Urinary bladder (tissue), 4 donors: ENCODE measurements around the gene SHBG. TPM values are rescaled to one million over a fixed set of nuclear protein-coding genes. Genes with fewer than 3 reads are reported as not detected.

Experiments used
- DNase-seq: peaks from one replicate; pipeline ENCODE4 v3.0.0-alpha.2; 2015; ENCODE audit errors: extremely low spot score
- H3K27ac ChIP-seq: one replicate; pipeline ENCODE4 v1.5.1; 2013; ENCODE audit warnings: low read depth, mild to moderate bottlenecking, moderate library complexity
- H3K36me3 ChIP-seq: one replicate; pipeline ENCODE4 v1.6.1; 2013; ENCODE audit warnings: mild to moderate bottlenecking, moderate library complexity; ENCODE audit not compliant: insufficient read depth
- H3K4me1 ChIP-seq: one replicate; pipeline ENCODE4 v1.6.1; 2013; ENCODE audit warnings: mild to moderate bottlenecking, moderate library complexity; ENCODE audit not compliant: insufficient read depth
- H3K4me3 ChIP-seq: one replicate; pipeline ENCODE4 v1.5.1; 2013; ENCODE audit warnings: low read depth, low read length
- WGBS: extraction: QIAGEN DNeasy Blood & Tissue Kit; methylation state at CpG from one replicate; pipeline ENCODE4 v1.1.7; 2013; 5-methylcytosine and 5-hydroxymethylcytosine counted together
- polyA plus RNA-seq: library from polyadenylated mRNA; stranded (reverse); fragments of 200-250 nt; gene quantifications from one replicate; pipeline ENCODE4 v1.2.3, GENCODE V29; 2013
- small RNA-seq: library from RNA; depleted of rRNA; stranded (forward); fragments of <200 nt; gene quantifications from one replicate; pipeline ENCODE3, GENCODE V24; 2014
- total RNA-seq: library from RNA; depleted of rRNA; stranded (reverse); fragments of >200 nt; gene quantifications from one replicate; pipeline ENCODE4 v1.2.3, GENCODE V29; 2014
- donor health status: healthy with polysubstance abuse.
- donor health status: healthy.

SHBG gene
- total and polyA plus RNA-seq, 2 donors = 0.22 to 0.32 TPM

DNA sequence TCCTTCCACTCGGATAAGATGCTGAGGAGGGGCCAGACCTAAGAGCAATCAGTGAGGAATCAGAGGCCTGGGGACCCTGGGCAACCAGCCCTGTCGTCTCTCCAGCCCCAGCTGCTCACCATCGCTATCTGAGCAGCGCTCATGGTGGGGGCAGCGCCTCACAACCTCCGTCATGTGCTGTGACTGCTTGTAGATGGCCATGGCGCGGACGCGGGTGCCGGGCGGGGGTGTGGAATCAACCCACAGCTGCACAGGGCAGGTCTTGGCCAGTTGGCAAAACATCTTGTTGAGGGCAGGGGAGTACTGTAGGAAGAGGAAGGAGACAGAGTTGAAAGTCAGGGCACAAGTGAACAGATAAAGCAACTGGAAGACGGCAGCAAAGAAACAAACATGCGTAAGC is 45.0 kb downstream of the SHBG start:
- 93% methylated on average over 14 of the region's 14 CpGs for WGBS
- H3K4me1 ChIP-seq = no peaks in the 10 kb centered on the region

DNA sequence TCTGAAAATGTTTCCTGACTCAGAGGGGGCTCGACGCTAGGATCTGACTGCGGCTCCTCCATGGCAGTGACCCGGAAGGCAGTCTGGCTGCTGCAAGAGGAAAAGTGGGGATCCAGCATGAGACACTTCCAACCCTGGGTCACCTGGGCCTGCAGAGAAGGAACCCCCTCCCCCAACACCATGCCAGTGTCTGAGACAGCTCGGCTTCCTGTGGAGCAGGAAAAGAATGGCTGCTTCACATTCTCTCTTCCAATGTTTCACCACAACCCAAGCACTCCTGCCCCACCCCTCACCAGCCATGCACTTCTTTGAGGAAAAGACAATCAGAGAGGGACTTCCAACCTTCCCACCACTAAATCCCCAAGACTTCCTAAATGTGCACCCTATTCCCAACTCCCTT is 46.6 kb downstream of the SHBG start:
- WGBS = 82% methylated on average over 5 of the region's 5 CpGs
- DNase-seq = no peak
- H3K36me3 ChIP-seq = peaks cover 5% of the 10 kb centered on the region

More for the DNA sequence above, 45.0 kb downstream of the SHBG start:
- Histone ChIP-seq H3K4me3 (no peak overlapping the region), H3K27ac (no peak overlapping the region), H3K36me3 (peaks cover 5% of the 10 kb centered on the region)
- no peak for DNase-seq

DNA sequence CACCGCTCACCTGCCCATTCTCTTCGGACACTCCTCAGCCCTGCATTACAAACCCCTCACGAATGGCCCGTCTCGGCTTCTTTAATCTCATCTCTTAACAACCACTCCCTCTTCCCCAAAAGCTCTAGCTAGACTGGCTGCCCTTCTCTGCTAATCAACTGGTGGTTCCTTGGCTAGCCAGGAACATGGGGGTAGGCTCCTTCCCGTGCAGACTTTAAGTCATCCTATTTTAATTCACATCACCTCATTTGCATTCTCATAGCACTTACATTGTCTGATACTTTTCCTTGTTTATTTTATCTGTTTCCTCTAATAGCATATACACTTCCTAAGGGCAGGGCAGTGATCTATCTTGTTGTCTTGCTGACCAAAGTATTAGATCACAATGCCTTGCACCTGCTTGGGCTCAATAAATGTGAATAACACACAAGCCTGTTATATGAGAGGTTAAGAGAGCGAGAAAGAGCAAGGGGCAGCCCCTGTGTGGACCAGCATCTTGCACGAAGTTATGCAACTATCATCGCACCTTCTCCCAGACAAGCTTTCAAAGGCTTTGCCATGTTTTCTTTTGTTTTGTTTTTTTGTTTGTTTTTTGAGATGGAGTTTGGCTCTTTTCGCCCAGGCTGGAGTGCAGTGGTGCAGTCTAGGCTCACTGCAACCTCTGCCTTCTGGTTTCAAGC is 47.6 kb downstream of the SHBG start:
- Histone ChIP-seq H3K4me1 (no peaks in the 10 kb centered on the region), H3K27ac (no peak overlapping the region), H3K36me3 (peaks cover 5% of the 10 kb centered on the region), H3K4me3 (no peak overlapping the region)
- 70% methylated on average over 10 of the region's 10 CpGs for WGBS
- no peak for DNase-seq

More for the DNA sequence above, 46.6 kb downstream of the SHBG start:
- H3K4me3 ChIP-seq = no peak overlapping the region
- H3K4me1 ChIP-seq = no peaks in the 10 kb centered on the region
- H3K27ac ChIP-seq = no peak overlapping the region

Small RNAs within 50 kb of the gene (small RNA-seq; reads per million reads assigned to genes)
- not detected for gene CD68

Other genes starting within 250 kb of the SHBG start
- gene TNK1, start 249.0 kb upstream of the SHBG start, total RNA-seq = 1.2 TPM
- 4.8 TPM for gene TNK1, start 249.0 kb upstream of the SHBG start, polyA plus RNA-seq
- 14.4 TPM for gene PLSCR3, start 235.6 kb upstream of the SHBG start, total RNA-seq
- 56.3 TPM for gene PLSCR3, start 235.6 kb upstream of the SHBG start, polyA plus RNA-seq
- gene TMEM256, start 226.0 kb upstream of the SHBG start, total RNA-seq = 76.2 TPM
- 113 TPM for gene TMEM256, start 226.0 kb upstream of the SHBG start, polyA plus RNA-seq
- 8.5 TPM for gene NLGN2, start 222.3 kb upstream of the SHBG start, total RNA-seq
- gene NLGN2, start 222.3 kb upstream of the SHBG start, polyA plus RNA-seq = 40.9 TPM
- gene SPEM1, start 209.8 kb upstream of the SHBG start, total RNA-seq = not detected
- gene SPEM1, start 209.8 kb upstream of the SHBG start, polyA plus RNA-seq = not detected
- not detected for gene SPEM2, start 204.5 kb upstream of the SHBG start, total RNA-seq
- not detected for gene SPEM2, start 204.5 kb upstream of the SHBG start, polyA plus RNA-seq
- not detected for gene SPEM3, start 201.3 kb upstream of the SHBG start, total RNA-seq
- gene SPEM3, start 201.3 kb upstream of the SHBG start, polyA plus RNA-seq = not detected
- 3.1 TPM for gene TMEM102, start 194.7 kb upstream of the SHBG start, total RNA-seq
- 4.0 TPM for gene TMEM102, start 194.7 kb upstream of the SHBG start, polyA plus RNA-seq
- gene FGF11, start 190.6 kb upstream of the SHBG start, total RNA-seq = 2.1 TPM
- 0.95 TPM for gene FGF11, start 190.6 kb upstream of the SHBG start, polyA plus RNA-seq
- gene CHRNB1, start 185.1 kb upstream of the SHBG start, total RNA-seq = 10.7 TPM
- gene CHRNB1, start 185.1 kb upstream of the SHBG start, polyA plus RNA-seq = 15.4 TPM
- 21.1 TPM for gene ZBTB4, start 150.5 kb upstream of the SHBG start, total RNA-seq
- 76.2 TPM for gene ZBTB4, start 150.5 kb upstream of the SHBG start, polyA plus RNA-seq
- not detected for gene SLC35G6, start 148.7 kb upstream of the SHBG start, total RNA-seq
- gene SLC35G6, start 148.7 kb upstream of the SHBG start, polyA plus RNA-seq = not detected
- gene POLR2A, start 145.8 kb upstream of the SHBG start, total RNA-seq = 52.3 TPM
- 32.2 TPM for gene POLR2A, start 145.8 kb upstream of the SHBG start, polyA plus RNA-seq
- gene TNFSF12, start 81.1 kb upstream of the SHBG start, total RNA-seq = 8.5 TPM
- 87.2 TPM for gene TNFSF12, start 81.1 kb upstream of the SHBG start, polyA plus RNA-seq
- 3.8 TPM for gene TNFSF13, start 71.4 kb upstream of the SHBG start, total RNA-seq
- 22.3 TPM for gene TNFSF13, start 71.4 kb upstream of the SHBG start, polyA plus RNA-seq
- 34.7 TPM for gene SENP3, start 68.2 kb upstream of the SHBG start, total RNA-seq
- 54.6 TPM for gene SENP3, start 68.2 kb upstream of the SHBG start, polyA plus RNA-seq
- 9.1 TPM for gene CD68, start 50.5 kb upstream of the SHBG start, total RNA-seq
- gene CD68, start 50.5 kb upstream of the SHBG start, polyA plus RNA-seq = 73.7 TPM
- gene MPDU1, start 46.3 kb upstream of the SHBG start, total RNA-seq = 40.2 TPM
- 40.4 TPM for gene MPDU1, start 46.3 kb upstream of the SHBG start, polyA plus RNA-seq
- gene SOX15, start 40.0 kb upstream of the SHBG start, total RNA-seq = 1.2 TPM
- gene SOX15, start 40.0 kb upstream of the SHBG start, polyA plus RNA-seq = 15.3 TPM
- 26.2 TPM for gene FXR2, start 15.2 kb upstream of the SHBG start, total RNA-seq
- 38.5 TPM for gene FXR2, start 15.2 kb upstream of the SHBG start, polyA plus RNA-seq
- gene SAT2, start 2.3 kb upstream of the SHBG start, total RNA-seq = 24.8 TPM
- 116 TPM for gene SAT2, start 2.3 kb upstream of the SHBG start, polyA plus RNA-seq
- gene ATP1B2, start 20.8 kb downstream of the SHBG start, total RNA-seq = 4.9 TPM
- 6.4 TPM for gene ATP1B2, start 20.8 kb downstream of the SHBG start, polyA plus RNA-seq
- gene TP53, start 57.4 kb downstream of the SHBG start, total RNA-seq = 17.9 TPM
- 31.8 TPM for gene TP53, start 57.4 kb downstream of the SHBG start, polyA plus RNA-seq
- 4.1 TPM for gene WRAP53, start 58.3 kb downstream of the SHBG start, total RNA-seq
- 7.7 TPM for gene WRAP53, start 58.3 kb downstream of the SHBG start, polyA plus RNA-seq
- 3.3 TPM for gene EFNB3, start 75.1 kb downstream of the SHBG start, total RNA-seq
- 0.86 TPM for gene EFNB3, start 75.1 kb downstream of the SHBG start, polyA plus RNA-seq
- gene DNAH2, start 87.6 kb downstream of the SHBG start, total RNA-seq = 0.11 TPM
- gene DNAH2, start 87.6 kb downstream of the SHBG start, polyA plus RNA-seq = 0.16 TPM
- 7.9 TPM for gene KDM6B, start 204.1 kb downstream of the SHBG start, total RNA-seq
- 17.3 TPM for gene KDM6B, start 204.1 kb downstream of the SHBG start, polyA plus RNA-seq
- 8.1 TPM for gene TMEM88, start 224.9 kb downstream of the SHBG start, total RNA-seq
- 37.0 TPM for gene TMEM88, start 224.9 kb downstream of the SHBG start, polyA plus RNA-seq
- 44.4 TPM for gene NAA38, start 227.4 kb downstream of the SHBG start, total RNA-seq
- 110 TPM for gene NAA38, start 227.4 kb downstream of the SHBG start, polyA plus RNA-seq
- 6.9 TPM for gene CYB5D1, start 227.9 kb downstream of the SHBG start, total RNA-seq
- gene CYB5D1, start 227.9 kb downstream of the SHBG start, polyA plus RNA-seq = 12.5 TPM